Neural cell (in vitro differentiated cells): ENCODE results near the gene NUDT3. TPM values are rescaled to one million over a fixed set of nuclear protein-coding genes. Genes with fewer than 3 reads are reported as not detected.
"Not testable (repeated sequence)": the region's sequence is repeated elsewhere in the genome, so short reads cannot be mapped to it uniquely, and the experiment has no call there.

Experiments used
- H2AFZ ChIP-seq: fragments of 200-600, 300-800 bp; sonication (generic), shearing (Covaris generic); 2 replicates; pipeline ENCODE4 v1.6.0; 2014; ENCODE audit warnings: low read depth, mild to moderate bottlenecking, antibody characterized with exemption, low read length, moderate library complexity
- H3F3A ChIP-seq: fragments of 200-600 bp; shearing (Covaris generic); 2 replicates; pipeline ENCODE4 v1.6.1; 2016; ENCODE audit warnings: mild to moderate bottlenecking, moderate library complexity, mixed read lengths, antibody characterized with exemption, low read length; ENCODE audit not compliant: insufficient read depth, poor library complexity, severe bottlenecking
- H3K27ac ChIP-seq: fragments of 200-600, 300-800 bp; sonication (generic), shearing (Covaris generic); 2 replicates; pipeline ENCODE4 v1.5.1; 2014; ENCODE audit warnings: mild to moderate bottlenecking, low read length, moderate library complexity
- H3K27me3 ChIP-seq: fragments of 300-800, 200-600 bp; sonication (generic), shearing (Covaris generic); 2 replicates; pipeline ENCODE4 v1.6.0; 2014; ENCODE audit warnings: mild to moderate bottlenecking, low read depth, low read length, moderate library complexity; ENCODE audit not compliant: insufficient read depth
- H3K36me3 ChIP-seq: fragments of 300-800, 200-600 bp; sonication (generic), shearing (Covaris generic); 2 replicates; pipeline ENCODE4 v1.5.1; 2014; ENCODE audit warnings: mild to moderate bottlenecking, antibody characterized with exemption, low read length, moderate library complexity; ENCODE audit not compliant: insufficient read depth
- H3K4me2 ChIP-seq: fragments of 300-800, 200-600 bp; sonication (generic), shearing (Covaris generic); 2 replicates; pipeline ENCODE4 v1.6.0; 2014; ENCODE audit warnings: mild to moderate bottlenecking, low read length
- H3K4me3 ChIP-seq: fragments of 300-800, 200-600 bp; sonication (generic), shearing (Covaris generic); 2 replicates; pipeline ENCODE4 v1.5.1; 2014; ENCODE audit warnings: mild to moderate bottlenecking, low read length, moderate library complexity
- H3K79me2 ChIP-seq: fragments of 200-600 bp; shearing (Covaris generic); replicated peaks from 2 replicates; pipeline ENCODE4 v1.6.0; 2014; ENCODE audit warnings: mild to moderate bottlenecking, low read length, moderate library complexity; ENCODE audit not compliant: insufficient read depth
- H3K9ac ChIP-seq: fragments of 300-800, 200-600 bp; sonication (generic), shearing (Covaris generic); 2 replicates; pipeline ENCODE4 v1.6.1; 2016; ENCODE audit warnings: mild to moderate bottlenecking, low read length, mixed read lengths
- H3K9me2 ChIP-seq: fragments of 200-600 bp; shearing (Covaris generic); 2 replicates; pipeline ENCODE4 v1.6.1; 2016; ENCODE audit warnings: mild to moderate bottlenecking, low read length, mixed read lengths; ENCODE audit not compliant: insufficient read depth
- H3K9me3 ChIP-seq: fragments of 200-600, 300-800 bp; sonication (generic), shearing (Covaris generic); 2 replicates; pipeline ENCODE4 v1.6.1; 2016; ENCODE audit warnings: mild to moderate bottlenecking, mixed run types, low read length, moderate library complexity, mixed read lengths
- H4K20me1 ChIP-seq: fragments of 200-600 bp; shearing (Covaris generic); 2 replicates; pipeline ENCODE4 v1.6.1; 2016; ENCODE audit warnings: mild to moderate bottlenecking, mixed run types; ENCODE audit not compliant: insufficient read depth
- EP300 ChIP-seq: fragments of 450-650 bp; conservative IDR thresholded peaks from 2 replicates; pipeline ENCODE4 v1.6.1; 2014; ENCODE audit warnings: antibody characterized with exemption, mild to moderate bottlenecking, moderate library complexity; ENCODE audit not compliant: poor library complexity, severe bottlenecking
- EZH2 ChIP-seq: fragments of 200-600, 300-800 bp; shearing (Covaris generic), sonication (generic); IDR thresholded peaks from 2 replicates; pipeline ENCODE4 v1.6.1; 2014; ENCODE audit warnings: antibody characterized with exemption, low read length, borderline replicate concordance, mild to moderate bottlenecking; ENCODE audit not compliant: insufficient read depth, poor library complexity, severe bottlenecking
- MXI1 ChIP-seq: fragments of 450-650 bp; conservative IDR thresholded peaks from 2 replicates; pipeline ENCODE4 v1.6.1; 2014; ENCODE audit warnings: antibody characterized with exemption, mild to moderate bottlenecking; ENCODE audit not compliant: poor library complexity, severe bottlenecking
- POLR2AphosphoS5 ChIP-seq: IDR thresholded peaks from 2 replicates; pipeline ENCODE4 v1.6.1; 2012
- RAD21 ChIP-seq: fragments of 450-650 bp; conservative IDR thresholded peaks from 2 replicates; pipeline ENCODE4 v1.6.1; 2014; ENCODE audit warnings: antibody characterized with exemption, mild to moderate bottlenecking, moderate library complexity
- SMC3 ChIP-seq: fragments of 450-650 bp; conservative IDR thresholded peaks from 2 replicates; pipeline ENCODE4 v1.6.1; 2014; ENCODE audit warnings: antibody characterized with exemption, mild to moderate bottlenecking, moderate library complexity; ENCODE audit not compliant: poor library complexity
- TAF1 ChIP-seq: IDR thresholded peaks from 2 replicates; pipeline ENCODE4 v1.6.1; 2012; ENCODE audit warnings: low read depth
- polyA plus RNA-seq: library from polyadenylated mRNA; depleted of rRNA; stranded (reverse); fragments of >200 nt; gene quantifications from 2 replicates; pipeline ENCODE4 v1.2.3, GENCODE V29; 2014
- TF ChIP-seq, protein P1 (sequence below): fragments of 450-650 bp; IDR thresholded peaks from 2 replicates; pipeline ENCODE4 v1.5.1; 2014; ENCODE audit warnings: antibody characterized with exemption, mild to moderate bottlenecking, moderate library complexity; ENCODE audit not compliant: poor library complexity, severe bottlenecking
- TF ChIP-seq, protein P2 (sequence below): IDR thresholded peaks from 2 replicates; pipeline ENCODE4 v1.6.1; 2012; ENCODE audit warnings: borderline replicate concordance

The NUDT3 gene
- polyA plus RNA-seq, 1 donor from 2014 or later: 80.2 TPM

DNA sequence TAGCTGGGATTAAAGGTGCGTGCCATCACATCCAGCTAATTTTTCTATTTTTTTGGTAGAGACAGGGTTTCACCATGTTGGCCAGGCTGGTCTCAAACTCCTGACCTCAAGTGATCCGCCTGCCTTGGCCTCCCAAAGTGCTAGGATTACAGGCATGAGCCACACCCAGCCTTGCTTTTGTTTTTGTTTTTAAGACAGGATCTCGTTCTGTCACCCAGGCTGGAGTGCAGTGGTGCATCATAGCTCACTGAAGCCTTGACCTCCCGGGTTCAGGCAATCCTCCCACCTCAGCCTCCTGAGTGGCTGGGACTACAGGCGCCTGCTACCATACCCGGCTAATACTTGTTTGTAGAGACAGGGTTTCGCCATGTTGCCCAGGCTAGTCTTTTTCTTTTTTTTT, 38.9 kb downstream of the NUDT3 start:
- not testable (repeated sequence) for H3K9me2 ChIP-seq, H3K4me3 ChIP-seq, H2AFZ ChIP-seq, H3K4me2 ChIP-seq, H3K9ac ChIP-seq, H3K36me3 ChIP-seq, H4K20me1 ChIP-seq, H3K27ac ChIP-seq, H3F3A ChIP-seq, H3K27me3 ChIP-seq, H3K9me3 ChIP-seq
- H3K79me2 ChIP-seq: peaks cover 51% of the 10 kb centered on the region

DNA sequence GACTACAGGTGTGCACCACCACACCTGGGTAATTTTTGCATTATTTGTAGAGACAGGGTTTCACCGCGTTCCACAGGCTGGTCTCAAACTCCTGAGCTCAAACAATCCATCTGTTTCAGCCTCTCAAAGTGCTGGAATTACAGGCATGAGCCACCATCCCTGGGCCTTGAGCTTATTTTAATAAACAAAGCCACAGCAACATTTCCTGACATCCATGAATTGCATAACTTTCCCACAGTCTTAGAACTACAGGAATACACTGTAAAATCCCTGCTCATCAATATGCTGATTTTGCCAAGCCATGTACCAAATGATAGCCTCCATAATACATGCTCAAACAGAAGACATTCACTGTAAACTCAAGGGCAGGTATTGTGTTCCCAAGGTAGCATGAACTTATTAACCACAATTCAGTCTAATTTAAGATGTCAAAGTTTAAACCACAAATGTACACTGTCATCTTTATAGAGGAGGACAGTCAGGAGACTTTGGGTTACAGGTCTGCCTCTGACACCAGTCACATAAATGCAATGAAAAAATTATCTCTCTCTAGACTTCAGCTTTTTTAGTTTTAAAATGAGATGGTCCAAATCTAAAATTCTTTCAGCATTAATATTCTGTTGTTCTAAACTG, 40.0 kb downstream of the NUDT3 start:
- H3F3A ChIP-seq: no peaks in the 10 kb centered on the region
- no peaks in the 10 kb centered on the region for H3K27me3 ChIP-seq
- TF ChIP-seq, protein P1, sequence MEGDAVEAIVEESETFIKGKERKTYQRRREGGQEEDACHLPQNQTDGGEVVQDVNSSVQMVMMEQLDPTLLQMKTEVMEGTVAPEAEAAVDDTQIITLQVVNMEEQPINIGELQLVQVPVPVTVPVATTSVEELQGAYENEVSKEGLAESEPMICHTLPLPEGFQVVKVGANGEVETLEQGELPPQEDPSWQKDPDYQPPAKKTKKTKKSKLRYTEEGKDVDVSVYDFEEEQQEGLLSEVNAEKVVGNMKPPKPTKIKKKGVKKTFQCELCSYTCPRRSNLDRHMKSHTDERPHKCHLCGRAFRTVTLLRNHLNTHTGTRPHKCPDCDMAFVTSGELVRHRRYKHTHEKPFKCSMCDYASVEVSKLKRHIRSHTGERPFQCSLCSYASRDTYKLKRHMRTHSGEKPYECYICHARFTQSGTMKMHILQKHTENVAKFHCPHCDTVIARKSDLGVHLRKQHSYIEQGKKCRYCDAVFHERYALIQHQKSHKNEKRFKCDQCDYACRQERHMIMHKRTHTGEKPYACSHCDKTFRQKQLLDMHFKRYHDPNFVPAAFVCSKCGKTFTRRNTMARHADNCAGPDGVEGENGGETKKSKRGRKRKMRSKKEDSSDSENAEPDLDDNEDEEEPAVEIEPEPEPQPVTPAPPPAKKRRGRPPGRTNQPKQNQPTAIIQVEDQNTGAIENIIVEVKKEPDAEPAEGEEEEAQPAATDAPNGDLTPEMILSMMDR: no peak
- TF ChIP-seq POLR2AphosphoS5: no peak
- no peak for TF ChIP-seq MXI1
- TF ChIP-seq EP300: no peak
- no peak for TF ChIP-seq TAF1
- no peak for TF ChIP-seq SMC3
- TF ChIP-seq, protein P2, sequence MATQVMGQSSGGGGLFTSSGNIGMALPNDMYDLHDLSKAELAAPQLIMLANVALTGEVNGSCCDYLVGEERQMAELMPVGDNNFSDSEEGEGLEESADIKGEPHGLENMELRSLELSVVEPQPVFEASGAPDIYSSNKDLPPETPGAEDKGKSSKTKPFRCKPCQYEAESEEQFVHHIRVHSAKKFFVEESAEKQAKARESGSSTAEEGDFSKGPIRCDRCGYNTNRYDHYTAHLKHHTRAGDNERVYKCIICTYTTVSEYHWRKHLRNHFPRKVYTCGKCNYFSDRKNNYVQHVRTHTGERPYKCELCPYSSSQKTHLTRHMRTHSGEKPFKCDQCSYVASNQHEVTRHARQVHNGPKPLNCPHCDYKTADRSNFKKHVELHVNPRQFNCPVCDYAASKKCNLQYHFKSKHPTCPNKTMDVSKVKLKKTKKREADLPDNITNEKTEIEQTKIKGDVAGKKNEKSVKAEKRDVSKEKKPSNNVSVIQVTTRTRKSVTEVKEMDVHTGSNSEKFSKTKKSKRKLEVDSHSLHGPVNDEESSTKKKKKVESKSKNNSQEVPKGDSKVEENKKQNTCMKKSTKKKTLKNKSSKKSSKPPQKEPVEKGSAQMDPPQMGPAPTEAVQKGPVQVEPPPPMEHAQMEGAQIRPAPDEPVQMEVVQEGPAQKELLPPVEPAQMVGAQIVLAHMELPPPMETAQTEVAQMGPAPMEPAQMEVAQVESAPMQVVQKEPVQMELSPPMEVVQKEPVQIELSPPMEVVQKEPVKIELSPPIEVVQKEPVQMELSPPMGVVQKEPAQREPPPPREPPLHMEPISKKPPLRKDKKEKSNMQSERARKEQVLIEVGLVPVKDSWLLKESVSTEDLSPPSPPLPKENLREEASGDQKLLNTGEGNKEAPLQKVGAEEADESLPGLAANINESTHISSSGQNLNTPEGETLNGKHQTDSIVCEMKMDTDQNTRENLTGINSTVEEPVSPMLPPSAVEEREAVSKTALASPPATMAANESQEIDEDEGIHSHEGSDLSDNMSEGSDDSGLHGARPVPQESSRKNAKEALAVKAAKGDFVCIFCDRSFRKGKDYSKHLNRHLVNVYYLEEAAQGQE: no peak
- no peak for TF ChIP-seq EZH2
- TF ChIP-seq RAD21: no peak
- H3K9me2 ChIP-seq: no peaks in the 10 kb centered on the region
- no peak overlapping the region for H3K27ac ChIP-seq
- no peak overlapping the region for H3K9ac ChIP-seq
- H3K4me3 ChIP-seq: no peak overlapping the region
- H3K36me3 ChIP-seq: no peaks in the 10 kb centered on the region
- H3K79me2 ChIP-seq: peaks cover 43% of the 10 kb centered on the region
- no peak overlapping the region for H2AFZ ChIP-seq
- peaks cover 6% of the 10 kb centered on the region for H4K20me1 ChIP-seq
- no peak overlapping the region for H3K4me2 ChIP-seq
- no peaks in the 10 kb centered on the region for H3K9me3 ChIP-seq

DNA sequence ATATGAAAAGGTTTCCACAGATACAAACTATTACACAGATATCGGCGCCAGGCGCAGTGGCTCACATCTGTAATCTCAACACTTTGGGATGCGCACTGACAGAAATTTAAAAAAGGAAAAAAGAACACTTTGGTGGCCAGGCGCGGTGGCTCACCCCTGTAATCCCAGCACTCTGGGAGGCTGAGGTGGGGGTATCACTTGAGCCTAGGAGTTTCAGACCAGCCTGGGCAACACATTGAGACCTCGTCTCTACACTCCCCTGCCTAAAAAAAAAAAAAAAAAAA, 41.6 kb downstream of the NUDT3 start:
- H3K4me2 ChIP-seq: no peak overlapping the region
- no peak overlapping the region for H3K27ac ChIP-seq
- H3K9me3 ChIP-seq: no peaks in the 10 kb centered on the region
- H3K27me3 ChIP-seq: no peaks in the 10 kb centered on the region
- H3F3A ChIP-seq: no peaks in the 10 kb centered on the region
- TF ChIP-seq EZH2 (no peak), SMC3 (no peak), TAF1 (no peak), POLR2AphosphoS5 (no peak), EP300 (no peak), MXI1 (no peak), RAD21 (no peak)
- TF ChIP-seq, protein P1: no peak
- H3K36me3 ChIP-seq: no peaks in the 10 kb centered on the region
- no peak overlapping the region for H3K9ac ChIP-seq
- no peak overlapping the region for H2AFZ ChIP-seq
- no peak overlapping the region for H3K4me3 ChIP-seq
- H3K9me2 ChIP-seq: no peaks in the 10 kb centered on the region
- H3K79me2 ChIP-seq: peaks cover 41% of the 10 kb centered on the region
- H4K20me1 ChIP-seq: peaks cover 6% of the 10 kb centered on the region
